Measurements from ENCODE around the gene PRRX1.

Gene PRRX1

DNA sequence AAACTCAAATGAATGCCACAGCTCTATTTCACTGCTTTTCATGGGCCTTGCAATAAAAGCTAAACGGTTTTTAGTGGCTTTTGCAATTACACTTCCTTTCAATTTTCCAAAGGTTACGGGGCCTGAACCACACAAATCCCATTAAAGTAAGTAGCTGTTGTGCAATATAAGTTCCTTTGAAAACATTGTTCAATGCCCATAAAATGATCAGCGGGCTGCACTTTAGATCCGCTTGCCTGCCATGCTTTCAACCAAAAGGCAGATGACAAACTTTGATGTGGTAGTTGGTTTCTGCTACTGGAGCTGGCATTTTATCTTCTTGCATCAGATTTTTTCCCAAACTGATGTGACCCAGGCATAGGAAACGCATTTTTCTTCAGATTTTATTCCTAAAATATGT, 50.2 kb downstream of the PRRX1 start:
- no peak overlapping the region for H3K18ac ChIP-seq (ENCODE audit: low read length)
- H3K36me3 ChIP-seq (ENCODE audit: control insufficient read depth, insufficient read depth, low read length), result no peaks in the 10 kb centered on the region
- no peak overlapping the region for H2BK15ac ChIP-seq (replicated peaks; ENCODE audit: low read depth)
- no peak overlapping the region for H3K4ac ChIP-seq (ENCODE audit: low read depth, low read length)
- H2BK5ac ChIP-seq (ENCODE audit: low read length), result no peak overlapping the region
- no peak overlapping the region for H3K9ac ChIP-seq (ENCODE audit: low read length)
- no peak overlapping the region for H2BK120ac ChIP-seq (ENCODE audit: low read depth, low read length)
- no peak overlapping the region for H2AK5ac ChIP-seq (ENCODE audit: low read length)
- H3K4me1 ChIP-seq (ENCODE audit: control insufficient read depth, low read depth, low read length), result no peaks in the 10 kb centered on the region
- H3K4me3 ChIP-seq (ENCODE audit: low read length), result no peak overlapping the region
- no peak overlapping the region for H3K4me2 ChIP-seq (ENCODE audit: low read length)
- H3K23ac ChIP-seq (ENCODE audit: low read length), result no peak overlapping the region
- no peak overlapping the region for H4K5ac ChIP-seq (ENCODE audit: low read length)
- no CpG with 5 or more reads among the region's 5 CpGs for WGBS (ENCODE audit: extremely low coverage, insufficient coverage, low lambda C conversion rate)
- H3K27ac ChIP-seq (ENCODE audit: low read depth, low read length), result no peak overlapping the region
- H3K79me1 ChIP-seq (ENCODE audit: low read length), result no peaks in the 10 kb centered on the region
- H3K27me3 ChIP-seq (ENCODE audit: insufficient read depth, low read length, poor library complexity), result no peaks in the 10 kb centered on the region
- DNase-seq, result no peak
- H3K79me2 ChIP-seq (ENCODE audit: control insufficient read depth, insufficient read depth, low read length), result no peaks in the 10 kb centered on the region
- H4K8ac ChIP-seq (ENCODE audit: low read depth, low read length), result no peak overlapping the region
- H3K56ac ChIP-seq (ENCODE audit: low read length), result no peak overlapping the region

DNA sequence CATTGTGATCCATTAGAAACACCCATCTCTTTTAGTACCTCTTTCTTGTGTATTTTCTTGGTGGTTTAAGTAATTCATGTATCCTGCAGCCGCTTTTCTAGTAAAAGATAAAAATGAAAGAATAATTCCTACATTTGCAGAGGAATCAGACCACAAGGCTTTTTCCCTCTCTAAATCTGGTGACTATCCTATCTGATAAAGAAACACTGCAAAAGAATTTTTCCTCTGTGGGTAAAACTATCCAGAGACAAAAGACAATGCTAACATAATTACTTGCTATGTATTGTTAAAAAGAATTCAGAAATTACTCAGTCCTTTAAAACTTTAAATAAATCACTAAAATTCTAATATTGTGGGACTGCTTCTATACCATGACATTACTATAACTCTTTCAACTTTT, 51.0 kb downstream of the PRRX1 start:
- Histone ChIP-seq H3K36me3 (ENCODE audit: control insufficient read depth, insufficient read depth, low read length) (no peaks in the 10 kb centered on the region), H3K23ac (ENCODE audit: low read length) (no peak overlapping the region), H3K56ac (ENCODE audit: low read length) (no peak overlapping the region), H3K4ac (ENCODE audit: low read depth, low read length) (no peak overlapping the region), H3K4me2 (ENCODE audit: low read length) (no peak overlapping the region), H3K9ac (ENCODE audit: low read length) (no peak overlapping the region), H2AK5ac (ENCODE audit: low read length) (no peak overlapping the region), H3K4me3 (ENCODE audit: low read length) (no peak overlapping the region), H3K27me3 (ENCODE audit: insufficient read depth, low read length, poor library complexity) (no peaks in the 10 kb centered on the region), H3K27ac (ENCODE audit: low read depth, low read length) (no peak overlapping the region), H2BK5ac (ENCODE audit: low read length) (no peak overlapping the region), H4K8ac (ENCODE audit: low read depth, low read length) (no peak overlapping the region), H2BK120ac (ENCODE audit: low read depth, low read length) (no peak overlapping the region), H2BK15ac (replicated peaks; ENCODE audit: low read depth) (no peak overlapping the region), H3K79me2 (ENCODE audit: control insufficient read depth, insufficient read depth, low read length) (no peaks in the 10 kb centered on the region), H4K5ac (ENCODE audit: low read length) (no peak overlapping the region), H3K79me1 (ENCODE audit: low read length) (no peaks in the 10 kb centered on the region), H3K18ac (ENCODE audit: low read length) (no peak overlapping the region), H3K4me1 (ENCODE audit: control insufficient read depth, low read depth, low read length) (no peaks in the 10 kb centered on the region)
- WGBS (ENCODE audit: extremely low coverage, insufficient coverage, low lambda C conversion rate), result no CpG with 5 or more reads among the region's 1 CpG
- no peak for DNase-seq

GRCh38 chr1:170716835-170717429, 53.0 kb downstream of the PRRX1 start:
- H3K4me2 ChIP-seq (ENCODE audit: low read length), result no peak overlapping the region
- H4K5ac ChIP-seq (ENCODE audit: low read length), result no peak overlapping the region
- no peak overlapping the region for H3K9ac ChIP-seq (ENCODE audit: low read length)
- DNase-seq, result no peak
- no peak overlapping the region for H2BK120ac ChIP-seq (ENCODE audit: low read depth, low read length)
- H3K79me1 ChIP-seq (ENCODE audit: low read length), result no peaks in the 10 kb centered on the region
- H3K4ac ChIP-seq (ENCODE audit: low read depth, low read length), result no peak overlapping the region
- H3K4me1 ChIP-seq (ENCODE audit: control insufficient read depth, low read depth, low read length), result no peaks in the 10 kb centered on the region
- no peak overlapping the region for H2BK15ac ChIP-seq (replicated peaks; ENCODE audit: low read depth)
- H3K4me3 ChIP-seq (ENCODE audit: low read length), result no peak overlapping the region
- no peaks in the 10 kb centered on the region for H3K27me3 ChIP-seq (ENCODE audit: insufficient read depth, low read length, poor library complexity)
- no peak overlapping the region for H2AK5ac ChIP-seq (ENCODE audit: low read length)
- no peak overlapping the region for H3K27ac ChIP-seq (ENCODE audit: low read depth, low read length)
- WGBS (ENCODE audit: extremely low coverage, insufficient coverage, low lambda C conversion rate), result no CpG with 5 or more reads among the region's 3 CpGs
- H3K23ac ChIP-seq (ENCODE audit: low read length), result no peak overlapping the region
- H3K18ac ChIP-seq (ENCODE audit: low read length), result no peak overlapping the region
- H3K79me2 ChIP-seq (ENCODE audit: control insufficient read depth, insufficient read depth, low read length), result no peaks in the 10 kb centered on the region
- H3K56ac ChIP-seq (ENCODE audit: low read length), result no peak overlapping the region
- no peak overlapping the region for H4K8ac ChIP-seq (ENCODE audit: low read depth, low read length)
- H3K36me3 ChIP-seq (ENCODE audit: control insufficient read depth, insufficient read depth, low read length), result no peaks in the 10 kb centered on the region
- no peak overlapping the region for H2BK5ac ChIP-seq (ENCODE audit: low read length)

DNA sequence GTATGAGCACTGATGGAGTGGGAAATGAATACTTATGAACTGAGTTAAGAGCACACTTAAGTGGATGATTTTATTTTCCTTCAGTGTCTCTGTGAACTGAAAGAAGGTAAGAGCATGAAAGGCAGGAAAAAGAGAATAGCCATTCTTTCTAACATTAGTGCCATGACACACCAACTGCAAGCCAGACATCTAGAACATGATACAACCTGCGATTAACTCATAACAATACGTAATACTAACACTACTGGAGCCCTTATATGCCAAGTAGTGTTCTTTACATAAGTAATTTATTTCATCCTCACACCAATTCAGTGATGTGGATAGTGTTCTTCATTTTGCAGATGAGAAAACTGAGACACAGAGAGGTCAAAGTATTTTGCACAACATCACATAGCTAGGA, 56.7 kb downstream of the PRRX1 start:
- no peak overlapping the region for H3K23ac ChIP-seq (ENCODE audit: low read length)
- H3K27me3 ChIP-seq (ENCODE audit: insufficient read depth, low read length, poor library complexity), result no peaks in the 10 kb centered on the region
- H2AK5ac ChIP-seq (ENCODE audit: low read length), result no peak overlapping the region
- WGBS (ENCODE audit: extremely low coverage, insufficient coverage, low lambda C conversion rate), result no CpG with 5 or more reads among the region's 2 CpGs
- DNase-seq, result no peak
- H3K4me1 ChIP-seq (ENCODE audit: control insufficient read depth, low read depth, low read length), result no peaks in the 10 kb centered on the region
- no peak overlapping the region for H3K56ac ChIP-seq (ENCODE audit: low read length)
- H3K4ac ChIP-seq (ENCODE audit: low read depth, low read length), result no peak overlapping the region
- no peaks in the 10 kb centered on the region for H3K79me2 ChIP-seq (ENCODE audit: control insufficient read depth, insufficient read depth, low read length)
- no peak overlapping the region for H3K4me3 ChIP-seq (ENCODE audit: low read length)
- no peak overlapping the region for H2BK5ac ChIP-seq (ENCODE audit: low read length)
- no peaks in the 10 kb centered on the region for H3K36me3 ChIP-seq (ENCODE audit: control insufficient read depth, insufficient read depth, low read length)
- H3K18ac ChIP-seq (ENCODE audit: low read length), result no peak overlapping the region
- no peak overlapping the region for H3K4me2 ChIP-seq (ENCODE audit: low read length)
- no peaks in the 10 kb centered on the region for H3K79me1 ChIP-seq (ENCODE audit: low read length)
- no peak overlapping the region for H3K27ac ChIP-seq (ENCODE audit: low read depth, low read length)
- no peak overlapping the region for H2BK15ac ChIP-seq (replicated peaks; ENCODE audit: low read depth)
- no peak overlapping the region for H2BK120ac ChIP-seq (ENCODE audit: low read depth, low read length)
- H4K8ac ChIP-seq (ENCODE audit: low read depth, low read length), result no peak overlapping the region
- no peak overlapping the region for H3K9ac ChIP-seq (ENCODE audit: low read length)
- no peak overlapping the region for H4K5ac ChIP-seq (ENCODE audit: low read length)

DNA sequence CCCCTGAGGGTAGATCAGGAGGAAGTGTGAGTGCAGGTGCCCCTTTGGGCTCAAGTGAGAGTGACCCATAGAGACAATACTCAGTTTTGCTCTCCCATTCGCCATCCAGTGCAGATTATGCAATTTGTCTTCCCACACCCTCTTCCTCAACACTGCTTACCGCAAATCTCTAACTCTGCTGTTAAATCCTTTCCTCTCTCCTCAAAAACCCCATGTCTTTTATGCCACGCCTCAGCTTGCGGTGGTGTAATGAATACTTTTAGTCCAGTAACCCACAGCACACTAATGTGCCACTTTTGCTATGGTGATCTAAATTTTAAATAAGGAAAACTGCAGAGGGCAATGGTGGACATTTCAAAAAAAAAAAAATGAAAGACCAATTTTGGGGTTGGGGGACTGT, 57.7 kb downstream of the PRRX1 start:
- no peak for DNase-seq
- Histone ChIP-seq H3K23ac (ENCODE audit: low read length) (no peak overlapping the region), H2AK5ac (ENCODE audit: low read length) (no peak overlapping the region), H3K56ac (ENCODE audit: low read length) (no peak overlapping the region), H3K9ac (ENCODE audit: low read length) (no peak overlapping the region), H3K4me3 (ENCODE audit: low read length) (no peak overlapping the region), H3K4ac (ENCODE audit: low read depth, low read length) (no peak overlapping the region), H2BK15ac (replicated peaks; ENCODE audit: low read depth) (no peak overlapping the region), H3K4me1 (ENCODE audit: control insufficient read depth, low read depth, low read length) (no peaks in the 10 kb centered on the region), H2BK5ac (ENCODE audit: low read length) (no peak overlapping the region), H4K5ac (ENCODE audit: low read length) (no peak overlapping the region), H3K79me2 (ENCODE audit: control insufficient read depth, insufficient read depth, low read length) (no peaks in the 10 kb centered on the region), H2BK120ac (ENCODE audit: low read depth, low read length) (no peak overlapping the region), H3K27ac (ENCODE audit: low read depth, low read length) (no peak overlapping the region), H4K8ac (ENCODE audit: low read depth, low read length) (no peak overlapping the region), H3K27me3 (ENCODE audit: insufficient read depth, low read length, poor library complexity) (no peaks in the 10 kb centered on the region), H3K18ac (ENCODE audit: low read length) (no peak overlapping the region), H3K79me1 (ENCODE audit: low read length) (no peaks in the 10 kb centered on the region), H3K36me3 (ENCODE audit: control insufficient read depth, insufficient read depth, low read length) (no peaks in the 10 kb centered on the region), H3K4me2 (ENCODE audit: low read length) (no peak overlapping the region)
- WGBS (ENCODE audit: extremely low coverage, insufficient coverage, low lambda C conversion rate), result no CpG with 5 or more reads among the region's 4 CpGs

DNA sequence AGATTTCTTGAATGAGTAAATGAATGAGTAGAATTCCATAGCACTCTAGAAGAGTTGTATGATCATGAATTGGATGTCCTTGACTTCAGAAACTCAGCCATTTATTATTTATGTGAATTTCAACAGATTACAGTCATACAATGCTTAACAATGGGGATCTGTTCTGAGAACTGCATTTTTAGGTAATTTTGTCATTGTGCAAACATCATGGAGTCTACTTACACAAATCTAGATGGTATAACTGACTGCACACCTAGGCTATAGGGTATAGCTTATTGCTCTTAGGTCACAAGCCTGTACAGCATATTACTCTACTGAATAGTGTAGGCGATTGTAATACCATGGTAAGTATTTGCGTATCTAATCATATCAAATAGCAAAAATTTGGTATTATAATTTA, 59.6 kb downstream of the PRRX1 start:
- H3K79me2 ChIP-seq (ENCODE audit: control insufficient read depth, insufficient read depth, low read length), result no peaks in the 10 kb centered on the region
- H3K9ac ChIP-seq (ENCODE audit: low read length), result no peak overlapping the region
- H2BK15ac ChIP-seq (replicated peaks; ENCODE audit: low read depth), result no peak overlapping the region
- no peak overlapping the region for H3K4me3 ChIP-seq (ENCODE audit: low read length)
- H2BK120ac ChIP-seq (ENCODE audit: low read depth, low read length), result no peak overlapping the region
- no peak overlapping the region for H3K27ac ChIP-seq (ENCODE audit: low read depth, low read length)
- no peak for DNase-seq
- no peak overlapping the region for H3K56ac ChIP-seq (ENCODE audit: low read length)
- H3K79me1 ChIP-seq (ENCODE audit: low read length), result no peaks in the 10 kb centered on the region
- H3K36me3 ChIP-seq (ENCODE audit: control insufficient read depth, insufficient read depth, low read length), result no peaks in the 10 kb centered on the region
- no peak overlapping the region for H3K4me2 ChIP-seq (ENCODE audit: low read length)
- no peak overlapping the region for H2AK5ac ChIP-seq (ENCODE audit: low read length)
- no peak overlapping the region for H4K8ac ChIP-seq (ENCODE audit: low read depth, low read length)
- H2BK5ac ChIP-seq (ENCODE audit: low read length), result no peak overlapping the region
- H3K27me3 ChIP-seq (ENCODE audit: insufficient read depth, low read length, poor library complexity), result no peaks in the 10 kb centered on the region
- no CpG with 5 or more reads among the region's 2 CpGs for WGBS (ENCODE audit: extremely low coverage, insufficient coverage, low lambda C conversion rate)
- no peak overlapping the region for H3K4ac ChIP-seq (ENCODE audit: low read depth, low read length)
- H3K23ac ChIP-seq (ENCODE audit: low read length), result no peak overlapping the region
- H3K4me1 ChIP-seq (ENCODE audit: control insufficient read depth, low read depth, low read length), result no peaks in the 10 kb centered on the region
- no peak overlapping the region for H3K18ac ChIP-seq (ENCODE audit: low read length)
- no peak overlapping the region for H4K5ac ChIP-seq (ENCODE audit: low read length)
